Measurements from ENCODE around the gene DUSP22. TPM values are rescaled to one million over a fixed set of nuclear protein-coding genes. Genes with fewer than 3 reads are reported as not detected.
"Not testable (repeated sequence)": the region's sequence is repeated elsewhere in the genome, so short reads cannot be mapped to it uniquely, and the experiment has no call there.

Gene DUSP22
- total RNA-seq, 1 donor = 43.4 TPM

DNA sequence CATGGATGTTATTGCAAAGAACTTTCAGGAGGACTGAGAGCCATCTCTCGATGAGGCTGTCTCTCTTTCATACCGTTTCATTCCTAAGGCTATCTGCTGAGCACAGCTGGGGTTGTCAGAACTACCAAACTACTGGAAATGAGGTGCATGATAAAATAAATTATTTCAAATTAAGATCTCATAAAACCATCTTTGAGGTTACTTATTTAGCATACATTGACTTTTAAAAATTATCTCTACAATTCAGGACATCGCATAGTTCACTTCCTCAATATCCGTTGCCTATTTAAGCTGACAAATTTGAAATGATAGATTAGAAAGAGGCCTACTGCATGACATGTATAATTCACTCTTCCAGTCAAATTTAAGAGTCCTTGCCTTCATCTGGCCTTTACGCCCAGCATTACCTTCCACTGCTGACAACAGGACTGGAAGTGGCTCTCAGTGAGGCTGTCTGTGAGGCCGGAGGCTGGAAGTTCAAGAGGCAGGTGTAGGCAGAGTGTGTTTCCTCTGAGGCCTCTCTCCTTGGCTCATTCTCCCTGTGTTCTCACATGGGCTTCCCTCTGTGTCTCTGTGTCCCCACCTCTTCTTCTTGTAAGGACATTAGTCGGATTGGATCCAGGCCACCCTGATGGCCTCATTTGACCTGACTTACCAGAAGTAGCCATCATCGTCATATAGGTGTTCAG lies 12.8 kb upstream of the DUSP22 start:
- DNase-seq (ENCODE audit: low read depth in 2 of 3, low spot score in 2 of 3) = peak in 1 of 3 donors; percentile 64

DNA sequence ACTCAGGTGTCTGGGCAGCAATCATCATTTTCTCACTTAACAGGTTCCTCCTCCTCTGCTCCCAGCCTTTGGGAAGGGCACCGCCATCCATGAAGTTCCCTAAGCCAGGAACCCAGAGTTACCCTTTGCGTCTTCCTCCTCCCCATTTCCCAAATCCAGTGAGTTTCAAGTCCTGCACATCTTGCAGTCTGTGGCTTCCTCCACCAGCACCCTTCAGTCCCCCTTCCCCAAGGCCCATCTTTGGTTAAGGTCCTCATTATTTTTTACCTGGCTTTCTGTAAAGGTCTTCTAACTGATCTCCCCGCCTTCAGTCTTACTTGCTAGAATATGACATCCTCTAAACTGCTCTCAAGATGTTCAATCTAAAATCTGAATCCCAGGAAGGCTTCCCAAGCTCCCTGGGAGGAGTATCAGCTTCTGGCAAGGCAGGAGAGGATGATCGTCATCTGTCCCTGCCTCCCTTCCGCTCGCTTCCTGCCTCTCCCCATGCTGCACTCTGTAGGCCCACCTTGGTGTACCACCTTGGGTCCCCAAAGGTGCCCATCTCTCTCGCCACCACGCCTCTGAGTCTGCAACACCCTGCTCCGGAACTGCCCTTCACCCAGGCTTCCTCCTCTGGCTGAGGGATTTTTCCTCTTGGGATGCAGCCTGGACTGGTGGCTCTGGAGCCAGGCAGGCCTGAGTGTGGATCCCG lies 11.4 kb upstream of the DUSP22 start:
- no peak for DNase-seq (ENCODE audit: low read depth in 2 of 3, low spot score in 2 of 3)

DNA sequence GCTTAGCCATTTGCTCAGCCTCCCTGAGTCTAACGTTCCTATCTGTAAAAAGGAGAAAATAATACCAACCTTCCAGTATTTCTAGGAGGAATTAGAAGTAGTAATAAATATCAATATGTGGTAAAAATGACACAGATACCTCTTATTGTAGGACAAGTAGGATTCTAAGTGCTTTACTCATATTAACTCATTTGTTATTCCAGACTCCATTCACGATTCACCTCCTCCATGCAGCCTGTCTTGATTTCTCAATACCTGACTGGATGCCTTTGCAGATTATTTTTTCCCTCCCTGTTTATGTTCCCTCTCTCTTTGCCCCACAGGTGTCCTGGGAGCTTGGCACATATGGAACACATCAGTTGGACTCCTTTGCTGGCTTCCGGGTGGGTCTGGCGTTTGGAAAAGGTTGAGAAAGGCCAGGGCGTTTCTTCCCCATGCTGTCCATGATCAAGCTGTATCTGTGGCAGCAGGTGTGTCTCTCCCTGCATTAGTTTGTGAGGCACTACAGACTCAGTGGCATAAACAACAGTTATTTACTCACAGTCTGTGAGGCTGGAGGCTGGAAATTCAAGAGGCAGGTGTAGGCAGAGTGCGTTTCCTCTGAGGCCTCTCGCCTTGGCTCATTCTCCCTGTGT lies 10.7 kb upstream of the DUSP22 start:
- DNase-seq (ENCODE audit: low read depth in 2 of 3, low spot score in 2 of 3) = no peak

DNA sequence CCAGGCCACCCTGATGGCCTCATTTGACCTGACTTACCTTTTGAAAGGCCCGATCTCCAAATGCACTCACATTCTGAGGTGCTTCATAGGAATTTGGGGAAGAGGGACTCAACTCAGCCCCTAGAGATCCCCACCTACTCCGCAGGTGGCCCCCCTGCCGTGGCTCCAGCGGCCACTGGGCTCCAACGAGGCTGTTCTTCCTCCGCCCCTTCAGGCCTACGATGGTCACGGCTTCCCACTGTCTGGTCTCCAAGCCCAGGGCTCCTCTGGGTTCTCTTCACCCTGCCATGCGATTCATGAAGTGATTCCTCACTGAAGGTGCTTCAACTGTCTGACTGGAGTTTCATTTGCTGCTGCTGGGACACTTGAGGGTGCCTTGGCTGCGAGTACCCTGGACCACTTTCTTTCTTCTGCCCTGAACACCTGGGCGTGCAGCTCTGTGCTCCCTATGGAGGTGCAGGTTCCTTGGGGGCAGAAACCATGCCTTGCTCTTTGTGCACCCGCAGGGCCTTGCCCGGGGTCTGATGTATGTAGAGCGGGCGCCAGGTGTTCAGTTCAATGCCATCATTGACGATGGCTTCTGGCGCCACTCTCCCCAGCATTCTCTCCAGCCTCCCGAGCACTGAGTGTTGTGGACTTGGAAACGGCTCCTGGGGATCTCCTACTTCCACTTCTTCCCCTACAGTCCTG lies 10.0 kb upstream of the DUSP22 start:
- DNase-seq (ENCODE audit: low read depth in 2 of 3, low spot score in 2 of 3) = no peak

DNA sequence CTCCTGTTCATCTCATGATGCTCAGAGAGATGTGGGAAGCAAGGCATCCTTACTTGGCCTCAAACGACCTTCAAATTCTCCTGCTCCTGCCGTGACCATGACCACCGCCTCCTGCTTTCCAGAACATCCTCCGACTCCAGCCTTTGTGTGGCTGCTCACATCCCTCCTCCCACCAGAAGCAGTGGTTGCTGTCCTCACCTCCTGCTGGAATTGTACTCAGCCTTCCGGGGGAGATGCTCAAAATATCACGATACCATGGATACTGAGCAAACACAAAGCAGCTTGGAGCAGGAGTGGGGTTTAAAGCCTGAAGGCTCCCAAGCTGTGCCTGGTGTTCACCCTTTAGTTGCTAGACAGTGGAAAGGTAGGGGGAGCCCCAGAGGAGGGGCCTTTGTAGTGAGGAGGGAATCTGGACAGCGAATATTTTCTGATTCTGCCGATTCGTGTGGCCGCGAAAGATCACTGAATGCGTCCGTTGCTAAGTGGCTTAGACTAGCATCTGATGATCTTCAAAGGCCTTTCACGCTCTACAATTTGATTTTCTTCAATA lies 9.3 kb upstream of the DUSP22 start:
- no peak for DNase-seq (ENCODE audit: low read depth in 2 of 3, low spot score in 2 of 3)

DNA sequence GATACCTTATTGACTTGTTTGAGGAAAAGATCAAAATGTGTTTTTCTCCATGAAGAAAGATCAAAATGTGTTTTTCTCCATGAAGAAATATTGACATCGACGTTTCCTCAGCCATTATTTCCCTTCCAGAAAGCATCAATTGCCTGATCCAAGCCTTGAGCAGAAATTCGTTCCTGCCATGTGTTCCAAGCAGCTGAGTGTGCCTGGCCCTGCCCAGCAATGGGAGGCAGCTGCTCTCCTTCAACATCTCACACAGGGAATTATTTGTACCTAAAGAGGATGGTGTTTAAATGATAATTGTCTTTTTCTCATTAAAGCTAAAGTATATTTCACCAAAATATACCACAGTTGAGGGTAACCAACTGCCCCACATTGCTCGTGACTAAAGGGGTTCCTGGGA lies 7.8 kb upstream of the DUSP22 start:
- DNase-seq (ENCODE audit: low read depth in 2 of 3, low spot score in 2 of 3) = no peak

DNA sequence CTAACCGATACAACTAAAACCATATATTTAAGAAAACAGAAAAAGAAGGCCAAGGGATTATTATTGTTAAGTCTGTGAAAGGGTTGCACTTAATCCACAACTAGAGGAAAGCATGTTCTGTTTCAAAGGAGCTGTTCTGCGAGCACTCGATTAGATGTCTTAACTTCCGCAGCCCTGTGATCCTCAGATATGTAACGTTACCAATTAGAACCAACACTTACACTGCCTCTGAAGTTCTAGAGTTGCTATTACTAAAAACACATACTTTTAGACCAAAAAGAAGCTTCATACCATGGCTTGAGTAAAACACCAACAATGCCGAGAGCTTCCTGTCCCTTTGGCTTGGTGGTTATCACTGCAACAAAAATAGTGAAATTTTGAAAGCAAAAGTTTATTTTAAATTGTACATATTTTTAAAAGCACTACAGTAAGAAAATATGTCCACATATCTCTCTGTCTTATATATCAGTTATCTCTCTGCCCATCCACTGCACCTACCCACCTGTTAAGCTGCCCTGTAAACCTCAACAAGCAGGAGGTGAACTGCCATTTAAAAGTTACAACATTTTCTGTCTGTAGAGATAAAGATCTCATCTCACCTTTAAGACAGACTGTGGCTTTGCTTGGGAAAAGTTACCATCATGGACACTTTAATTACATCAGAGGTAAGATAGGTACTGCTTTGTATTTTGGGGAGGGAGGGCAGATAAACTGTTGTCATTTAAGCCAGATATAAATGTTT lies 7.1 kb upstream of the DUSP22 start:
- DNase-seq (ENCODE audit: low read depth in 2 of 3, low spot score in 2 of 3) = no peak

DNA sequence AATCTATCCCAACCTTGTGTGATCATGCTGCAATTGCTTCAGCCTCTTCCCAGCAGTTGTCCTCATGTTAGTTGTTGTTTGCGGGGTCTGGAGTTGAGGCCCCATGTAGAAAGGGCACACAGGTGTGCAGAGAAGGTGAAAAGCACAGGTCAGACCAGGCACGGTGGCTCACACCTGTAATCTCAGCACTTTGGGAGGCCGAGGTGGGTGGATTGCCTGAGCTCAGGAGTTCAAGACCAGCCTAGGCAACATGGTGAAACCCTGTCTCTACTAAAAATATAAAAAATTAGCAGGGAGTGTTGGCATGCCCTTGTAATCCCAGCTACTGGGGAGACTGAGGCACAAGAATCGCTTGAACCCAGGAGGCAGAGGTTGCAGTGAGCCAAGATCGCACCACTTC lies 6.4 kb upstream of the DUSP22 start:
- not testable (repeated sequence) for DNase-seq (ENCODE audit: low read depth in 2 of 3, low spot score in 2 of 3)

DNA sequence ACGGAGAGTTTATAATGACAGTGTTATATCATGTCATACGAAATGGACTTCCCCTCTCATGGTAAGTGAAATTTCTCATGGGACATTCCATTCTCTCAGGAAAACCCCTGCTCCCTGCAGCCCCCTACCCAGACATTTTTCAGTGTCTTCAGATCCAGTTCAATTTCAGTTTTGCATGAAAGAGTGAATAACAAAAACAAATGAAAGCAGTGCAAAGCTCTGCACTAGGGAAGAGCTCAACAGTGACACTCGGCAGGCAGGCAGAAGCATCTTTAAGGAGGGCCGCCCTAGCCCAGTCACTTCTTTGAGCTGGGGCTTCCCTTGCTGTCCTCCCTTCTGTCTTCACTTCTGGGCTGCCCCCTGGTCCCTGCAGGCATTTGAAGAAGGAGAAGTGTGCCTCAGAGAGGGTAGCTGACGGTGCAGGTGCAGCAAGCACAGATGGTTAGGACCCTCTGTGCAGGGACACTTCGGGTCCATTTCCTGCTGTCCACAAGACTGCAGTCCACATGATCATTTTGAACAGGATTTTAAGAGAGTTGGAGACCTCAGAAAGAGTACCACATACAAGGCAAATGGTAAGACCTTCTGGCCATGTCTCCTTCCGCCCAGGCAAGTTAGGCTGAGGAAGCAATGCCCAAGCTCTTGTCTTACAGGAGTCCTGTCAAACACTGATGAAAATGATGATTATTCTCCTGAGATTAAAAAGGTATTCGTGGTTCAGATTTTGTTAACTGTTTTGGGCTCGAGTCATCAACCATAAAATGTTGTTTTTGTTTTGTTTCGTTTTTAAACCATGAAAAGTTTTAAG lies 5.4 kb upstream of the DUSP22 start:
- no peak for DNase-seq (ENCODE audit: low read depth in 2 of 3, low spot score in 2 of 3)

DNA sequence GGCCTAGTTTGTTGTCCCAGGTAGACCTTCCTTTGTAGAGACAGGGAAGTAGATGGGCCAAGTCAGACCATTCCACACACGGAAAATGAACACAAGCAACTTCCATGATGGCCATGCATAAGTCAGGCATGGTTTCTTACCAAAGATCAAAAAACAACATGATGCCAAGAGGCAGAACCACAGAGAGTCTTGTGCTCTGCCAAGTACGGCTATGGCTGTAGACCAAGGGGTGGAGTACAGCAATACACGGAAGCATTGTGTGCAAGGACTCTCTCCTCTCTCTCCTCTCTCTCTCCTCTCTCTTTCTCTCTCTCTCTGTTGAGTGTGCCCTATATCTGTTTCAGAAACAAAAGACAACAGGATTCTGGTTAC lies 4.8 kb upstream of the DUSP22 start:
- DNase-seq (ENCODE audit: low read depth in 2 of 3, low spot score in 2 of 3) = no peak

DNA sequence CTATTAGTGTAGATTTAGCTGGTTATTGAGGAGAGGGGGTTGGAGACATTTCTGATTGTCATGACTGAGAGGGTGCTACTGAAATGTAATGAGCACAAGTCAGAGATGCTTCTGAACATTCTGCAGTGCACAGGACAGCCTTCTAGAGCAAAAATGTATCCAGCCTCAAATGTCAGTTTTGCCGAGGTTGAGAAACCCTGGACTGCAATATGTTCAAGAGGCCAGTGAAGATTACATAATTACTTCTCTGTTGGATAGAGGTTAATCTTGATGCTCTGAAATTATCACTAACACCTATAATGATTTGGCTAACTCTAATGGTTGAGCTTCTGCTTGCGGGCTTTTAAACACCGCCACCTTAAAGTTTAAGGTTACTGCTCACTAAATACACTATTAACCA lies 3.4 kb upstream of the DUSP22 start:
- DNase-seq (ENCODE audit: low read depth in 2 of 3, low spot score in 2 of 3) = no peak

DNA sequence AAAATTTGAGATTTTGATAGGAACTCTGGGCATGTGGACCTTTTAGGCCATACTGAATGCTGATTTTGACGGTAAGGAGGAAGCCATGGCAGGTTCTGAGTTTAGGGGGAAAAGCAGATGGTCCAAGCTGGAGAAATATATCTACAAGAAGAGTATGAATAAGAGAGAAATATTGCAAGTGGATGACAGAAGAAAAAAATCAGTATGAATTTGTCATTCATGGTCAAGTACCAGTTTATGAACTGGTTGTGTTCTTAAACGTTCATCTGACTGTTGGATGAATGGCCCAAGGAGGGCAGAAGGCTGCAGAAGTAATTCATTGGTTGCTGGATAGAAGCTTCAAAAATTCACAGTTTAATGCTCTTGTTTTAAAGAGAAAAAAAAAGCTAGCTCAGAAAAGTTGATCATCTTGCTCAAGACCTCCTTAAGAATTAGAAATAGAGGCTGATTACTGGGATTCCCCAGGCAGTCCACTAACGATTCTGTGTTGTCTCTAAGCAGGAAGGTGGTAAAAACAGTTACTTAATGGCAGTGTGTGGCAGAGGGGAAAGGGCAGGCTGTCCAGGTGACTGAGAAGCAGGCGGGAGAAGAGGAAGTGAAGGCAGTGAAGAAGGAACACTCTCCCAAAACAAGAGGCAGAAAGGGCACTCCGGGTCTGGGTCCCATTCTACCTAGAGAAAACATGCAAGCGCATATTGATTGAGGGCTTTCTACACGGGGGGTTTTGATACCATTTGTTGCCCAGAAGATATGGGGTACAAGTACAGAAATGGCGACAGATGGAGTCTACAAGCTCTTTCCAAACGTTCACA lies 2.0 kb upstream of the DUSP22 start:
- DNase-seq (ENCODE audit: low read depth in 2 of 3, low spot score in 2 of 3) = no peak

DNA sequence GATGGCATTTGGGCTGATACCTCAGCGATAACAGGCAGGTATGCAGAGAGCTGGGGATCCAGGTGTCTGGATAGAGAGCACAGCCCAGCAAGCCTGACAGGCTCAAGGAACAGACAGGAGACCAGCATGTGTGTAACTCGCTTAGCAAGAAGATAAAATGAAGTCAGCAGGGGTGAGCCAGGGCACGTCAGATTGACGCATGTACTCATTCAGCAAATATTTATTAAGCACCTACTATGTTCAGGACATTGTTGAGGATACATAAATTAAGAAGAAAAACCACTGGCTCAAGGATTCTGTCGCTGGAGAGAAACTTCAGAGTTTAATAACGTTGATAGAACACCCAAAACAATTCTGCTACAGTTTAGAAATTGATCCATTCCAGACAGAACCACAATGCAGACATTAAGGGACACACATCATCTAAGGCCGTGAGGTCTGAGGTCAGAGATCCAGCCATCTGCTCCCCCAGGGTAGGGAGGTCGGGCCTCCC lies 1.0 kb upstream of the DUSP22 start:
- DNase-seq (ENCODE audit: low read depth in 2 of 3, low spot score in 2 of 3) = peak in 1 of 3 donors; percentile 17

DNA sequence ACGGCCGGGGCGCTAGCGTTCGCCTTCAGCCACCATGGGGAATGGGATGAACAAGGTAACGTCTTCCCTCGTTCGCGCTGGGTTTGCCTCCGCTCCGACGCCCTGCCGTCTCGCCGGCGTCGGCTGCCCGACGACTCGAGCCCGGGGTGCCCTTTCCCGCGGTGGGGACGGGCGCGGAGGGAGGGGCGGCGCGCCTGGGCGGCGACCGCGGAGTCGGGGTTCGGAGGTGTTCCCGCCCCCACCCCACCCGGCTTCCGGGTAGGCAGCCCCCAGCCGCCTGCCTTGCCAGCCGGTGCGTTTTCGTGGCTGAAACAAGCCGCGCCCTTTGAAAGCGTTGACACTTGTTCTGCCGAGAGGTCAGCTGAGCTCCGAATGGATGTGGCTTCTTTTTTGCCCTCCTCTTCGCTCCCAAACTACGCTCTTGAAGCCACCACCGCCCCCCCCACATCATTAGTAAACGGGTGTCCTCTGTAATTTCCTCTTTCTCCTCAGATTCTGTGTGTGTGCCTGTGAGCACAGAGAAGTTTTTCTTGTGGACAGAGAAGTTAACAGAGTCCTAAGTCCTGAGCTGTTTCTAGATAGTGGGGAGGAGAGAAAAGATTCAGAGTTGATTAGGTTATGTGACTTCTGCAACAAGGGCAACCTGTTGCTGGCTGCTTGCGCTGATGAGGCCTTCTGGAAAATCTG lies 362 bp downstream of the DUSP22 start:
- DNase-seq (ENCODE audit: low read depth in 2 of 3, low spot score in 2 of 3) = peak; percentile 75 to 89 (median 81)

DNA sequence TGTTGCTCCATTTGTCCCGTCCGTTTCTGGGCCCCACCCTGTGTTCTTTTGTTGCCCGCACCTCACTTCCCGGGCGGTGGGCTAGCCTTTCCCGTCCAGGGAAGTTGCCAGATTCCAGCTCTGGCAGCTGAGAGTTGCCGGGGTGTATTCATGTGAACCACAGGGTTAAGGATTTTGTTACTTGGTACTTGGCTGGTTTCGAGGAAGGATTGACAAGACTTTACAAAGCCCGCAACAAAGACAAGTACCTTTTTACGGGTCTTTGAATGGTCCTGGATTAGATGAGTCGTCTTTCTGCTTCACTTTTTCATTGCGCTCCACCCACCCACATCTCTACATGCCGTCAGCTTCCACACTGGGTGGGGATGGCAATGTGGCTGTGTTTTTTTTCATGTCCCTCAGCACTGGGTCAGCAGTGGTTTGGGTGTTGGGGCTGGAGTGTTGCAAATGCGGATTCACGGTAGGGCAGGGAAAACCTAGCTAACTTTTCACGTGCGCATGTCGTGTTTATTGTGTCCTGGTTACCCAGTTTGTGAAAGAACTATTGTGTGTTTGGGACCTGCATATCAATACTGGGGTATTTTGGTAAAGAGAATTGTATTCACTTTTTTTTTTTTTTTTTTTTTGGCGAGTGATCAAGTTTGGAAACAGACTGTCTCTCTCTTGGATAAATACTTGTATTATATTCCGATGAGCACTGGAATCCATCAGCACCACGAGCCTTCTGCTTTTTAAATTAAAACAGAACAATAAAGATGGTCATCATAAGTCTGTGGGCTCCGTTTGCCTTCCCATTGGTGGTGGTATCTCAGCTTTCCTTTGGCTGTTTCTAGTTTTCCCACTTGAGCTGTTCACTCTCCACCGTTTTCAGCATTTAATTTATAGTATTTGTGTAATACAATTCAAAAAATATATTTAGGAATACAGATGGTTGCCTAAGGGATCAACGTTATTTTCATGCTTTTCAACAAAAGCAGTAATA lies 1.2 kb downstream of the DUSP22 start:
- DNase-seq (ENCODE audit: low read depth in 2 of 3, low spot score in 2 of 3) = peak in 1 of 3 donors; percentile 21

DNA sequence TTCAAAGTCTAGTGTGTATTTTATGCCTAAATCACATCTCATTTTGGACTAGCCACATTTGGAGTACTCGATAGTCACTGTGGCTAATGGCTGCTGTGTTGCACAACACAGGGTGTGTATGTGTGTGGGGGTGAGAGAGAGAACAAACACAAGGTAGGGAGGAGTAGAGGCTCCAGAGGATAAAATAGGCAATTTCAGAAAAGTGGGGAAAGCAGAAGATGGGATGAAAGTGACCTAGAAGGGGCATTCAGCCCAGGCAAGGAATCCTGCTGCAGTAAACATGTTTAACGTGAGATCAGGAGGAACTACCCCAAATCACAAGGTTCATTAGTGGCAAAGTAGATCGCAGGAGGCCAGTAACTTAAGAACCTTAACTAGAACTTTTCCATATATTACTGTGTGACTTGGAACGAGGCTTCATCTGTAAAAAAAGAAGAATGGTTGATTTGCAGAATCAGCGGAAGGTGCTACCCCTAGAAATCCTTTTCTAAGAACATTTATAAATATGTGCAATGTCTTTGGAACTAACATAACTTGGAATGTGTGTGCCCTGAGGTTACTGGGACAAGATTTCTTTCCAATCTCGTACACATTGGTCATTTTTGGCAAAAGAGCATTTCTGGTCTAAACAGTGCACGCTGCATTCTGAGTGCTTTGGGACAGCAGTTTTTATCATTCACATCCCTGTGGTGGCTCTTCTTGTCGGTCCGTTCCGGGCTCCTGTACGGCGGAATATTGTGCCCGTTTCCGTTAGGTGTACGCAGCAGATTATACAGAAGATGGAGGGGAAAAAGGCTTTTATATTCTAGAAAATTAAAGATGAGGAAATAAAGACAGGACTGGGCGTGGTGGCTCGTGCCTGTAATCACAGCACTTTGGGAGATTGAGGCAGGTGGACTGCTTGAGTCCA lies 2.6 kb downstream of the DUSP22 start:
- no peak for DNase-seq (ENCODE audit: low read depth in 2 of 3, low spot score in 2 of 3)

Measured in hematopoietic multipotent progenitor cell (in vitro differentiated cells).